ENCODE data around the gene TIMP2.
"Not testable (repeated sequence)": the region's sequence is repeated elsewhere in the genome, so short reads cannot be mapped to it uniquely, and the experiment has no call there.

The TIMP2 gene

GRCh38 chr17:78954684-78955083, 29.5 kb upstream of the TIMP2 start:
- DNase-seq, result no peak

- no peak for DNase-seq
Observed at GRCh38 chr17:78953356-78954350, 28.5 kb upstream of the TIMP2 start.

- no peak for DNase-seq
Observed at GRCh38 chr17:78952706-78953105, 27.5 kb upstream of the TIMP2 start.

GRCh38 chr17:78951967-78952551, 26.9 kb upstream of the TIMP2 start:
- no peak for DNase-seq

- no peak for DNase-seq
Observed at GRCh38 chr17:78950870-78951269, 25.7 kb upstream of the TIMP2 start.

GRCh38 chr17:78947235-78948149, 22.3 kb upstream of the TIMP2 start:
- no peak for DNase-seq

- no peak for DNase-seq
Observed at GRCh38 chr17:78946631-78947030, 21.4 kb upstream of the TIMP2 start.

- no peak for DNase-seq
Observed at GRCh38 chr17:78946131-78946530, 20.9 kb upstream of the TIMP2 start.

GRCh38 chr17:78945455-78945854, 20.3 kb upstream of the TIMP2 start:
- not testable (repeated sequence) for DNase-seq

- no peak for DNase-seq
Observed at GRCh38 chr17:78944956-78945355, 19.8 kb upstream of the TIMP2 start.

GRCh38 chr17:78944026-78944425, 18.8 kb upstream of the TIMP2 start:
- no peak for DNase-seq

- DNase-seq, result no peak
Observed at GRCh38 chr17:78940708-78941107, 15.5 kb upstream of the TIMP2 start.

GRCh38 chr17:78940258-78940657, 15.1 kb upstream of the TIMP2 start:
- DNase-seq, result no peak

GRCh38 chr17:78939615-78940014, 14.4 kb upstream of the TIMP2 start:
- DNase-seq, result no peak

- no peak for DNase-seq
Observed at GRCh38 chr17:78937561-78937960, 12.4 kb upstream of the TIMP2 start.

- no peak for DNase-seq
Observed at GRCh38 chr17:78935419-78936323, 10.5 kb upstream of the TIMP2 start.

- DNase-seq, result no peak
Observed at GRCh38 chr17:78934681-78935418, 9.7 kb upstream of the TIMP2 start.

- DNase-seq, result no peak
Observed at GRCh38 chr17:78933959-78934568, 8.9 kb upstream of the TIMP2 start.

- DNase-seq, result peak; percentile 62
Observed at GRCh38 chr17:78933025-78933958, 8.1 kb upstream of the TIMP2 start.

Data from stimulated activated CD4-positive, alpha-beta T cell treated with anti-CD3 and anti-CD28 coated beads, Interleukin-15, amount 100 ng/mL, for 24 hours (primary cell).